OCI-LY7 (cell line): Measurements from ENCODE around the gene MAGI1.

Source experiments
- EZH2phosphoT487 ChIP-seq: fragments of 200-600 bp; sonication (generic); IDR thresholded peaks from 2 replicates; pipeline ENCODE4 v1.6.1; 2018; ENCODE audit warnings: low read depth, borderline replicate concordance, mild to moderate bottlenecking, mixed run types, antibody characterized with exemption, low read length, moderate library complexity, mixed read lengths
- TF ChIP-seq, protein P1 (sequence below): fragments of 200-600 bp; sonication (generic); conservative IDR thresholded peaks from 2 replicates; pipeline ENCODE4 v1.5.1; 2014; ENCODE audit warnings: mild to moderate bottlenecking, antibody characterized with exemption, low read length, moderate library complexity, mixed read lengths

DNA sequence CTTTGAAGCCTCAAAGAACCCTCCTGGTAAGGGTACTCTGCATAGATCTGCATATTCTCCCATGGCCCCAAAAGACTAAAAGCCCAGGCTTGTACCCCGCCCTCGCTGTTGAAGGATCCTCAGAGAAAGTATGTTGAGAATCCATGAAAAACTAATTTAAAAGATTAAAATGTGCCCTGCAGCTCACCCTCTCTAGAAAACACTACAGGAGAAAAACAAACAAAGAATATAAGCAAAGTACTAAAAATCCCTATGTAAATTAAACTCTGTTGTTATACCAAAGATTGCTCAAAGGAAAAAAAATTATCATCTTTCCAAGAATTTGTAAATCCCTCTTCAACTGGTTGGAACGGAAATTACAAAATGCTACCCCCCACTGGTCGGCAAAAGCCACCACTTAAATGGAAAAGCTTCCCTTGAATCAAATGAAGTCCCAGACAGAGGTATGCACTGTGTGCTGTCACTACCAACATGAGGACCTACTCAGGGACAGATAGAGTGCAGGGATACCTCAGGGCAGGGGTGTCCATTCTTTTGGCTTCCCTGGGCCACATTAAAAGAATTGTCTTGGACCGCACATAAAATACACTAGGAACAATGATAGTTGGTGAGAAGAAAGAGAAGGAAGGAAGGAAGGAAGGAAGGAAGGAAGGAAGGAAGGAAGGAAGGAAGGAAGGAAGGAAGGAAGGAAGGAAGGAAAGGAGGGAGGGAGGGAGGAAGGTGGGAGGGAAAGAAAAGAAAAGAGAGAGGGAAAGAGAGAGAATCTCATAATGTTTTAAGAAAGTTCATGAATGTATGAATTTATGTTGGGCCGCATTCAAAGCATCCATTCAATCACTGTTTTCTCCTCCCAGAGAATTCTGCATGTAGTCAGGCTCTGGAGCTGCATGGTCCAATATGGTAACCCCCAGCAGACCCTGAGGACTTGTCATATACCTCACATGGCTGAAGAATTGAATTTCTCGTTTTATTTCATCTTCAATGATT, 88.1 kb downstream of the MAGI1 start:
- TF ChIP-seq, protein P1, sequence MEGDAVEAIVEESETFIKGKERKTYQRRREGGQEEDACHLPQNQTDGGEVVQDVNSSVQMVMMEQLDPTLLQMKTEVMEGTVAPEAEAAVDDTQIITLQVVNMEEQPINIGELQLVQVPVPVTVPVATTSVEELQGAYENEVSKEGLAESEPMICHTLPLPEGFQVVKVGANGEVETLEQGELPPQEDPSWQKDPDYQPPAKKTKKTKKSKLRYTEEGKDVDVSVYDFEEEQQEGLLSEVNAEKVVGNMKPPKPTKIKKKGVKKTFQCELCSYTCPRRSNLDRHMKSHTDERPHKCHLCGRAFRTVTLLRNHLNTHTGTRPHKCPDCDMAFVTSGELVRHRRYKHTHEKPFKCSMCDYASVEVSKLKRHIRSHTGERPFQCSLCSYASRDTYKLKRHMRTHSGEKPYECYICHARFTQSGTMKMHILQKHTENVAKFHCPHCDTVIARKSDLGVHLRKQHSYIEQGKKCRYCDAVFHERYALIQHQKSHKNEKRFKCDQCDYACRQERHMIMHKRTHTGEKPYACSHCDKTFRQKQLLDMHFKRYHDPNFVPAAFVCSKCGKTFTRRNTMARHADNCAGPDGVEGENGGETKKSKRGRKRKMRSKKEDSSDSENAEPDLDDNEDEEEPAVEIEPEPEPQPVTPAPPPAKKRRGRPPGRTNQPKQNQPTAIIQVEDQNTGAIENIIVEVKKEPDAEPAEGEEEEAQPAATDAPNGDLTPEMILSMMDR, result no peak
- no peak for TF ChIP-seq EZH2phosphoT487
